ENCODE measurements around the gene OR4D2.

Gene OR4D2

GRCh38 chr17:58217766-58218165 is 51.0 kb downstream of the OR4D2 start:
- peak; percentile 13 for DNase-seq

- peak; percentile 90 for DNase-seq
Observed at GRCh38 chr17:58219007-58219788, 52.4 kb downstream of the OR4D2 start, which contains the start of gene MKS1. TSS of gene MKS1 (minus strand) at chr17:58219255. CDS start at chr17:58219230, 25 bp downstream.

- no peak for DNase-seq
Observed at GRCh38 chr17:58219789-58220183, 53.0 kb downstream of the OR4D2 start.

Data from NCI-H226 (cell line).